Measurements from ENCODE around the gene DHX30.
"Not testable (repeated sequence)": the region's sequence is repeated elsewhere in the genome, so short reads cannot be mapped to it uniquely, and the experiment has no call there.

The DHX30 gene

DNA sequence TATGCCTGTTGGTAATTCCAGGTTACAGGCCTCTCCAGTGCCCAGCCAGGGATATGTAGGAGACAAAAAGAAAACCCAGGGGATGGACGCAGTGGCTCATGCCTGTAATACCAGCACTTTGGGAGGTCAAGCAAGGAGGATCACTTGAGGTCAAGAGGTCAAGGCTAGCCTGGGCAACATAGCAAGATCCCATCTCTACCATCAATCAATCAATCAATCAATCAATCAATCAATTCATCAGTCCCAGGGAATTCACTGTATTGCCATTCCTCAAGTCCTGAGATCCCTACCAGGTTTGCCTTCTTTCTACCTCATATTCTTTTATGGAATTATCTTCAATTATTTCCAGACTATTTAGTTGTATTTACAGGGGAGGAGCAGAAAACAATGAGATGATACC, 82.2 kb downstream of the DHX30 start:
- no peak for DNase-seq

DNA sequence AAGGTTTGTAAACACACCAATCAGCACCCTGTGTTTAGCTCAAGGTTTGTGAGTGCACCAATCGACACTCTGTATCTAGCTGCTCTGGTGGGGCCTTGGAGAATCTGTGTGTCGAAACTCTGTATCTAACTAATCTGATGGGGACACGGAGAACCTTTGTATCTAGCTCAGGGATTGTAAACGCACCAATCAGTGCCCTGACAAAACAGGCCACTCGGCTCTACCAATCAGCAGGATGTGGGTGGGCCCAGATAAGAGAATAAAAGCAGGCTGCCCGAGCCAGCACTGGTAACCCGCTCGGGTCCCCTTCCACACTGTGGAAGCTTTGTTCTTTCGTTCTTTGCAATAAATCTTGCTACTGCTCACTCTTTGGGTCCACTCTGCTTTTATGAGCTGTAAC, 85.1 kb downstream of the DHX30 start:
- DNase-seq: not testable (repeated sequence)

DNA sequence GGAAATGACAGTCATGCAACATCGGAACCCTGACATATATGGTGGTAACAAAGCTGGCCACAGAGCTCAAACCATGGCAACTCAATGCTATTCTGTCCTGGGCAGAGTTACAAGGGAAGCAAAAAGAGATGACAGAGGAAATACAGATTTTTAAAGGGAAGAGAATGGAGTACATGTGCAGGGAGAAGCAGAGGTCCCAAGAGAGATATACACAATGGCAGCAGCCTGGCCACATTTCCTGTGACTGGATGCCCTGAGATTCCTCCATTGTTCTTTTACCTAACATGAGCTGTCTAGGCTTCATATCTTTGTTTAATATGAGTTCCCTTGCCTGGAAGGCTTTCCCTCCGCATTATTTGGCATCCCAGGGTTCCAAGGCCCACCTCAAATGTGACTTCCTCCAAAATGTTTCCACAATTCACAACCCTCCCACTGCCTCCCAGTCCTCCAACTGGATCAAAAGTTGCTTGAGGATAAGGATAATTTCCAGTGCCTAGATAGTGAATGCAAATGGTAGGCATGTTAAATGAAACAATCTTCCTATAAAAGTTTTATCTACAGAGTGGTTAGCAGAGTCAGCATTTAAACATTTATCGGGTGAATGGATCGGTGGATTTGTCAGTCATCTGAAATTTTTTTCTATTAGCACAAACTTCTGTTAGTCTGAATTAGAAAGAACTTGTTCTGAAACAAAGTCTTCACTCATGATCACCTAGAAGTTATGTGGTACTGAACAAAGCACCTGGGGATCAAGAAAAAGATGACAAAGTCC, 86.2 kb downstream of the DHX30 start:
- no peak for DNase-seq

DNA sequence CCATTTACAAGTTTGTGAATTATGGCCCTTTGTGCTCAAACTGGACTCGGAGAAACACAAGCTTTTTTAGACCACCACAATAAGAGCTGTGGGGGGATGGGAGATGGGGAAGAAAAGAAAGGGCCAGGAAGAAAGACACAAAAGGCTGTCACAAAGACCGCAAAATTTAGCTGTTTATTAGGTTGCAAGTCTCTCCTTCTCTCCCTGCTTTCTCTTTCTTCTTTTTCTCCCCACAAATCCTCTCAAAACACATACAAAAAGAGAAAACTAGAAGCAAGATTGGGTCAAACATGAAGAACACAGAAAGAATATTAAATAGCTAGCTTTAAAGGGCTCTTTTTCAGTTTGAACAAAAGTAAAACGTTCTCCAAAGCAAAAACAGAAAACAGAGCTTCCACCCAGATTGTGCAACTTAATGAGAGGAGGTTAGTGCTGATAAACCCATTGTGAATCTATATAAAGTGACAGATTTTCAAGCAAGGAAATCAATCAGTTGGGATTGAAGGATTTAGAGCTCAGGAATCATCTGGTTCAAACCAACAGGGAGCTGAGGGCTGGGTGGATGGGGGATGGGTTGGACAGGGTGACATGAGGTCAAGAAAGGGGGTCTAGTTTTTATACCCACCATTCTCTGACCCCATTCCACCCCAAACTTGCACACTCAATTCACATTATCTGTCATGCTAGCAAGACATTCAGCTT, 87.3 kb downstream of the DHX30 start:
- no peak for DNase-seq

DNA sequence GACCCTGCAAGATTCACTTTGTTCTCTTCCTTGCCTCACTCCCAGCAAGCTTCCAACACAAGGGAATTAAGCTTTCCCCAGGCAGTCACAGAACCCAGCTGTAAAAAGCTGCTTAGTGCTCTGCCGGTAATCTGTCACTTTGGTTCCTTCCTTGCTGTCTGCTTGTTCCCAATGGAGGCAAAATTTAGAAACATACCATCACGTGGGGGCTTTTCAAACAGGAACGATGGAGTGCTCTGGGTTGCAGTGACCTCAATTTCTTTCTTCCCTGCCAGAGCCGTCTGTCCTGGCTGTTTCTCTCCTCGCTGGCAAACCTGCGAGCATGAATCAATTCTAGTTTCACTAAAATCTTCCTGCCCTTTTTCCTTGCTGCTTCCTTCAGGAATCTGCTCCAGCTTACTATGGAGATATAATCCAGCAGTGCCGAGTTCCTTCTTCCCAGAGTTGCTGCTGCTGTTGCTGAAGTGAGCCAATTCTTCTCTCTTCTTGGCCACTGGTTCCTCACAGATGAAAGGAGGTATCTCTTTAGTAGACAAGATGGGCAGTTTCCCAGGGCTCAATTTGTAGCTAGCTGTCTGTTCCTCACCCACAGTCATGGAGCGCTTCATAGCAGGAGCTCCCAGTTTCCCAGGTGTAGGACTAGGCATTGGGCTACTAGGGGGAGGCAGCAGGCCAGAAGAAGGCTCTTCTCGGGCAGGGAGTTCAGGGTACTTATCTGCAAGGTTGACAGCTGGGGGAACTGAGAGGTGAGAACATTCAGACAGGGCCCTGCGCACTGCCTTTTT, 88.1 kb downstream of the DHX30 start:
- DNase-seq: no peak

DNA sequence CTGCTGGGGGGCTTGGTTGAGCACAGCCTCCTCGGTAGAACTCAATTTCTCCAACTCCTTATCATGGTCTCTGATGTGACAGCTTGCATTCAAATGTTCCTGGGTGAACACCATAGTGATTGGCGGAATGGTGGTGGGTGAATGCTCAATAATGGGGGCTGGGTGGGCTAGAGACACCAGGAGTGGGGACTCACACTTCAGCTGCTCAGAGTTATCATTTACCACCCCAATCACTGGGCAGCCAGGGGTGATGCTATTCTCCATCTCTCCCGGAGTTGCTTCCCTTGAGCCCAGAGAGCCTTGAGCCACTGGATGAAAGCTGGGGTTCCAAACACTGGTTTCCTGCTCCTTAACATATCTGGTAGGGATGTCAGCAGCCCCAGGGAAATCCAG, 88.7 kb downstream of the DHX30 start:
- no peak for DNase-seq

DNA sequence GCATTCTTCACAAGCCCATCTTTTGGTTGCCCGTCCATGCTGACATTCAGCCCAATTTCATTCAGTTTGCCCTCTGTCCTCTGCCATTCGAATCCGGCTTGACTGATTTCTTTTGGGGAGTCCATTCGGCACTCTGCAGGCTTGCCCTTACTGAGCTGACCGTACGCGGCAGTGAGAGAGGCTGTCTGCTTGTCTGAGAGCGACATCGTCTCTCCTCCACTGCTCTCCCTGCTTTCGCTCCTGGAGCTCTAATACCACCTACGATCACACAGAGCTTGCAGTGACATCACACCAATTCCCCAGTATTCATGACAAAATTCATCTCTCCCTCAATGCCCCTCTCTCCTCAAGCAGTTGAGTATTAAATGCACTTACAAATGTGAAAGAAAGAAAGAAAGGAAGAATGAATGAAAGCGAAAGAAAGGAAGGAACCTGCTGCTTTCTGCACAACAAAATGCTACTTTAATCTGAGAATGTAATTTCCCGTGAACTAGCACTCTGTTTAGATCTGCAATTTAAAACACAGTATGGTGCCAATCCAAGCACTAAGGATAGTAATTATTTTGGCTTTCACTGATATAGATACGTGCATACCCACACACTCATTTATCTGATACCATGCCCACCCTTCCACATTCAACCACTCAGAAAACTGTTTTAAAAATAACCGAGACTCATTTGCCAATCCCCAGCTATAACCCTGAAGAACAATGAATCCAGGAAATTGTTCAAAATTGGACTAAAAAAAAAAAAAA, 89.5 kb downstream of the DHX30 start:
- DNase-seq: no peak

DNA sequence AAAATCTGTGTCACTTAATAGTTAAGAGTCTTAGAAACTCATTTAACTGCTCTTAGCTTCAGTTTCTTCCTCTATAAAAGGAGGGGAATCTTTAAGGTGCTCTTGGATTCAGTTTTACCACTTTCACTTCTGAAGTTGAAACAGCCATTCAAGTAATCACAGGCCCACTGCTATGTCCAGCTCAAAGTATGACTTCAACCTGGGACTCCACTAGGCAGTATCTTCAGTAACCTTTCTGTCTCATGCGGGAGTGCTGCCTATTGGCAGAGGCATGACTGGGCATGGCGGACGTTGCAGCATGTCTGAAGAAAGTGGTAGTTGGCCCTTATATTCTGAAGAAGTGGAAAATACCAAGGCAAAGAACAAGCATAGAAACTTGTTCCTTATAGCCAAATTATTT, 92.3 kb downstream of the DHX30 start:
- DNase-seq: no peak

DNA sequence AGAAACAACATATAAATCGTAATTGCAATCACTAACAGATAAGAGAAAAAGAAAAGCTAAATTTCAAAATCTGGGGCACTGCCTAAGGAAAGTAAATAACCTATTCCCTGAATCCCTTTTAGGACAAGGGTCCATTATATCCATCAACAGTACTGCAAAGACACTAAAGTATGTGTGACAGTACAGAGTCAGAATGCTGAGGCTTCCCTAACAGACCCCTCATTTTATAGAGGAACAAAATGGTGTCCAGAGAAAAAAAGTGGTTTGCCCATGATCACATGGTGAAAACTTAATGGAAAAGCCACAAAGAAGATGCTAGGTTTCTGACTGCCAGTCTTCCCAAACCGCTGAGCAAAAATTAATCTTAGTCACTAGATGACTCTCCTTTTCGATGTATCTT, 93.8 kb downstream of the DHX30 start:
- no peak for DNase-seq

DNA sequence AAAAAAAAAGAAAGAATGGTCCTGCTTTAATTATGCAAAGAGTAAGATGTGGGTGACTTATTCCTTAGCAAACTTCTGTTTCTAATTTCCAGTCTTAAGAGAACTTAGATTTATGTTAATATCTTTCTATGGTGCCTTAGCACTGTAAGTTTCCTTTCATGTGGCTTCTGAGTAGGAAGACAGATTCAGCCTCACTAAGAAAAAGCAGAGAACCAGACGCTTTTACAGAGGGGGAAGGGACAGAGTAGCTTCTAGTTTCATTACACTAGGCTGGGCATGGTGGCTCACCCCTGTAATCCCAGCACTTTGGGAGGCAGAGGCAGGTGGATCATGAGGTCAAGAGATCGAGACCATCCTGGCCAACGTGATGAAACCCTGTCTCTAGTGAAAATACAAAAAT, 95.0 kb downstream of the DHX30 start:
- no peak for DNase-seq

DNA sequence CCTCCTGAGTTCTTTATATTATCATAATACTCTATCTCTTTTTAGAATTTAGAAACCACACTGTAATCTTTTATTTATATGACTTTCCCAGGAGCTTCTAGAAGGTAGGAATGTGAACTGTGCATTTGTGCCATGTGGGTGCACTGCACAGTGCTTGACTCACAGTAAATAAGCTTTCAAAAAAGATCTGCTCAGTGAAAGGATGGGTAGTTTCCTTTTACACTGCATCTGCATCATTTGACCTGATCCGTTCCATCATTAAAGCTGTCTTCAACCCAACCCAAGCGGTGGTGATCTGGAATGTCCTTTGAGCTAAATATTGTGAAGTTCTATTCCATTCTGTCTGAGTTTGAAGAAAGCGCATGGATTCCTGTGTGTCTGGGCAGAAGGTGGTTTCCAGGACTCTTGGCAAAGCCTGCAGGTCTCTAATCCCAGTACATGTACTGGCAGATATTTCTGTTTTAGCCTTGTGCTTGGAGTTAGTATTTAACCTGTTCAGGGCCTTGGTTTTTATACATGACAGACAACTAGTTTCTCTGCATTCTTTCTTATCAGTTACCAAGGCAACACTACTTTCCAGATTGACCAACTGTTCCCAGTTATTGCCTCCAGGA, 96.7 kb downstream of the DHX30 start:
- DNase-seq: no peak
